Activated T-helper 1 cell treated with anti-CD3 and anti-CD28 coated beads, Interleukin-2, amount 50 U/mL, for 16 hours (primary cell): Measurements from ENCODE around the gene GABARAP.

Experiments used
- DNase-seq, 2 donors: peaks; one replicate each; pipeline ENCODE4 v3.0.0-alpha.2; 2020; ENCODE audit warnings: low read depth in 1 of 2, low spot score in 1 of 2

Gene GABARAP

GRCh38 chr17:7241783-7242716, at the start of gene GABARAP:
Gene GABARAP, minus strand, starts transcription at chr17:7242449. Its CDS starts 119 bp downstream, at chr17:7242330.
- DNase-seq, result peak; percentile 88 to 89

GRCh38 chr17:7290685-7291084, 48.4 kb upstream of the GABARAP start:
- DNase-seq, result no peak

DNA sequence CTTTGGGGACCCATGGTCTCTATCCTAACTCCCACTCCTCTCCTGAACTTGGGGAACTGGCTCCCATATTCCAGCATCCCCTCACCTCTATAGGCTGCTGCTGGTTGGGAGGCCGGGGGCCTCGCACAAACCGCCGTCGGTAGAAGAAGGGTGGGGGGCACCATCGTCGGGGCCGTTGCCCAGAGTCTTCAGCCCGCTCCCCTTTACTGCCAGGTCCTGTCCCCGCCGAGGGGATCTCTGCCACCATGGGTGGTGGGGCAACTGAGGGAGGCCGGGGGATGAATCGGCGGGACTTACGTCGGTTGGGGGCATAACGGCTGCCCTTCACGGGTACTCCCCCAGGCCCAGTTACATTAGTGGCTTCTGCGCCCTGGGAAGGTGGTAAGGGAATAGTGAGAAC, 47.9 kb upstream of the GABARAP start:
- no peak for DNase-seq

- DNase-seq, result no peak
Measured at GRCh38 chr17:7289256-7290032, 47.2 kb upstream of the GABARAP start.

DNA sequence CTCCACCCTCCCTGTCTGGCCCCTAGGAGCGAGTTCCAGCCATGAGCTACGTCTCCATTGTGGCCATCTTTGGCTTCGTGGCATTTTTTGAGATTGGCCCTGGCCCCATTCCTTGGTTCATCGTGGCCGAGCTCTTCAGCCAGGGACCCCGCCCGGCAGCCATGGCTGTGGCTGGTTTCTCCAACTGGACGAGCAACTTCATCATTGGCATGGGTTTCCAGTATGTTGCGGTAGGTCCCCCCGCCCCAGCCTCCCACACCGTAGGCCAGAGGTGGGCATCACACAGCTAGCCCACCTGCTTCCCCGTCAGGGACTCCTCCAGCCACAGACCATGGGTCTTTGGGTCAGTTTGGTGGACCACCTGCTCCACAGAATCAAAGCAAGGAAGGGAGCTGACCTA, 43.4 kb upstream of the GABARAP start:
- DNase-seq, result no peak

- no peak for DNase-seq
Measured at GRCh38 chr17:7284911-7285310, 42.7 kb upstream of the GABARAP start.

GRCh38 chr17:7283471-7284216, 41.4 kb upstream of the GABARAP start:
- no peak for DNase-seq

GRCh38 chr17:7282752-7283321, 40.6 kb upstream of the GABARAP start:
- no peak for DNase-seq

DNA sequence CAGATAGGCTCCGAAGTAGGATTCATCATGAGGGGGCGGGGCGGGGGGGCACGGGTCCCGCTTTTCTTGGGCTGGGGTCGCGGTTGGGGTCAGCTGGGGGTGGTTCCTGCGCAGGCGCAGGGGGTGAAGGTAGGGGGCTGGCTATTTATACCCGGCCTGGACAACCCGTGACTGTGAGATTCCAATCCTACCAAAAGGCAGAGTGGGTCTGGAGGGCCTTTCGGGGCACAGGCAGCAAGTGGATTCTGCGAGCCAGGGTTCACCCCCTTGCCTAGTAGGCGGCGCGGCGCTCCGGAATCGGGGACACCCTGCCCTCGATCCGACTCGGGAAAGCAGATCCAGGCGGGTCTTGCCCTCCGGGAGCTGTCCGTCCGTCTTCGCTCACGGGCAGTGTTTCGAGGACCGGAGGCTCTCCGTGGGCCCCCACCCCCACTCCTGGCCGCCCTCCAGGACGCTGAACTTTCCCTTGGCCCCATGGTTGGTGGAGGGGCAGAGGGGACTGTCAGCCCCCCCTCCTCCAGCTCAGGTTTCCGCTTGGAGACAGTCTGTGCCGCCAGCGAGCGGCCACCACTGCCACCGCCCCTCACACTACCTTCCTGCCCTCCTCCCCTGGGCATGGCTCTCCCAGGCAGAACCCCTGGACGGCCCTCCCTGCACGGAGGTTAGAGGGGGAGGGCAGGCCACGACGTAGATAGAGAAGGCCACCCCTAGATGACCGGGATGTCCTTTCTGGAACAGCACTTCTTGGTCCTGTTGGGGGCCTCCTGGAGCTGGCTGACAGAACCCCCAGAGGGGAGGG, 39.9 kb upstream of the GABARAP start:
- DNase-seq, result no peak

DNA sequence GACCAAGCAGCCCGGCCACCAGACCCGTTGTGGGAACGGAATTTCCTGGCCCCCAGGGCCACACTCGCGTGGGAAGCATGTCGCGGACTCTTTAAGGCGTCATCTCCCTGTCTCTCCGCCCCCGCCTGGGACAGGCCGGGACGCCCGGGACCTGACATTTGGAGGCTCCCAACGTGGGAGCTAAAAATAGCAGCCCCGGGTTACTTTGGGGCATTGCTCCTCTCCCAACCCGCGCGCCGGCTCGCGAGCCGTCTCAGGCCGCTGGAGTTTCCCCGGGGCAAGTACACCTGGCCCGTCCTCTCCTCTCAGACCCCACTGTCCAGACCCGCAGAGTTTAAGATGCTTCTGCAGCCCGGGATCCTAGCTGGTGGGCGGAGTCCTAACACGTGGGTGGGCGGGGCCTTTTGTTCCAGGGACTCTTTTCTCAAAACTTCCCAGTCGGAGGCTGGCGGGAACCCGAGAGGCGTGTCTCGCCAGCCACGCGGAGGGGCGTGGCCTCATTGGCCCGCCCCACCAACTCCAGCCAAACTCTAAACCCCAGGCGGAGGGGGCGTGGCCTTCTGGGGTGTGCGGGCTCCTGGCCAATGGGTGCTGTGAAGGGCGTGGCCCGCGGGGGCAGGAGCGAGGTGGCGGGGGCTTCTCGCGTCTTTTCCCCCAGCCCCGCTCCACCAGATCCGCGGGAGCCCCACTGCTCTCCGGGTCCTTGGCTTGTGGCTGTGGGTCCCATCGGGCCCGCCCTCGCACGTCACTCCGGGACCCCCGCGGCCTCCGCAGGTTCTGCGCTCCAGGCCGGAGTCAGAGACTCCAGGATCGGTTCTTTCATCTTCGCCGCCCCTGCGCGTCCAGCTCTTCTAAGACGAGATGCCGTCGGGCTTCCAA, 39.1 kb upstream of the GABARAP start, which contains the start of gene SLC2A4:
Gene SLC2A4 (plus strand): TSS at position 645 of the 879 bp plus-strand sequence. CDS start 217 bp downstream, at position 862.
- peak; percentile 42 to 74 for DNase-seq

DNA sequence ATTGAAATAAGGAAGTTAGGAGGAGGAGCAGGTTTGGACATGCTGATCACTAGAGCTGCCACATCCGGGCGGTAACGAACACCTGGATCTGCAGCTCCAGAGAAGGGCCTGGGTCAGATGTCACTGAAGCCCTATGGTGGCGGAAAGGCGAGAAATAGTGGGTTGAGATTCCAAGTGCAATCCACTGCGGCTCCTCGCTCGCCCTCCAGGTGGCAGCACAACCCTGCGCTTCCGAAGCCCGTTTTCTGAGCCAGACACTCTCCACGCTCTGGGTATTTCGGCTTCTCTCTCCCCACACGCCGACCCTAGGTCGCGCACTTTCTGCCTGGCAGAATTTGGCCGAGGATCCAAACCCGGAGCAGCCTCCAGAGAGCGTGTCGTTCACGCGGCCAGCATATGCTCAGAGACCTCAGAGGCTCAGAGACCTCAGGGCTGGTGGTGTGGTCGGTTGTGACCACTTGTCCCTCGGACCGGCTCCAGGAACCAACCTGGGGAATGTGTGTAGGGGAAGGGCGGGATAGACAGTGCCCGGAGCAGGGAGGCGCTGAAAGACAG, 38.3 kb upstream of the GABARAP start:
- DNase-seq, result peak; percentile 75 to 77

GRCh38 chr17:7279448-7279847, 37.2 kb upstream of the GABARAP start:
- no peak for DNase-seq

DNA sequence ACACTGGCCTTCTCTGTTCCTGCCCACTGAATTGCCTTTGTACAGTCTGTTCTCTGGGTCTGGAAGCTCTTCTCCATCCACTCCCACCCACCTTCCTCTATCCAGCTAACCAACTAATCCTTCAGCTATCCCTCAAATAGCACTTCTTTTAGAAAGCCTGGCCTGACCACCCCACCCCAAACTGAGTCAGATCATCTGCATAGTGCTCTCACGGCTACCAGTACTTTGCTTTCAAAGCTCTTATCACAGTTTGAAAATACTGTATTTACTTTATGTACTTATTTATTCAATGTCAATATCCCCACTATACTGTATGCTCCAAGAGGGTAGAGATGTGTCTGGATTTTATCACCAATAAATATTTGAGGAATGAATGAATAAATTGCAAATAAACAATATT, 24.5 kb upstream of the GABARAP start:
- DNase-seq, result no peak

DNA sequence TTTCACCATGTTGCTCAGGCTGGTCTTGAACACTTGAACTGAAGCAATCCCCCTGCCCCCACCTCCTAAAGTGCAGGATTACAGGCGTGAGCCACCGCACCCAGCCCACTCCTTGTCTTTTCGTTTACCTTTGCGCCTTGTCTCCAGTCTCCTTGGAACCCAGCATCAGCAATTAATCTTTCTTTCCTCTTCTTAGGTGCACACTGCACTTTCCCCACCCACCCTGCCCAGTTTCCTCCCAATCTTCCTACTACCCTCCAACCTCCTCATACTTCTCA, 21.5 kb upstream of the GABARAP start:
- DNase-seq, result no peak

- DNase-seq, result no peak
Measured at GRCh38 chr17:7262935-7263800, 20.9 kb upstream of the GABARAP start.

GRCh38 chr17:7262192-7262934, 20.1 kb upstream of the GABARAP start, which contains the start of gene CLDN7:
Gene CLDN7, minus strand, starts transcription at chr17:7262478. Its CDS starts 435 bp downstream, at chr17:7262043.
- no peak for DNase-seq
